ENCODE data around the gene ATP2B2.

ATP2B2 gene

DNA sequence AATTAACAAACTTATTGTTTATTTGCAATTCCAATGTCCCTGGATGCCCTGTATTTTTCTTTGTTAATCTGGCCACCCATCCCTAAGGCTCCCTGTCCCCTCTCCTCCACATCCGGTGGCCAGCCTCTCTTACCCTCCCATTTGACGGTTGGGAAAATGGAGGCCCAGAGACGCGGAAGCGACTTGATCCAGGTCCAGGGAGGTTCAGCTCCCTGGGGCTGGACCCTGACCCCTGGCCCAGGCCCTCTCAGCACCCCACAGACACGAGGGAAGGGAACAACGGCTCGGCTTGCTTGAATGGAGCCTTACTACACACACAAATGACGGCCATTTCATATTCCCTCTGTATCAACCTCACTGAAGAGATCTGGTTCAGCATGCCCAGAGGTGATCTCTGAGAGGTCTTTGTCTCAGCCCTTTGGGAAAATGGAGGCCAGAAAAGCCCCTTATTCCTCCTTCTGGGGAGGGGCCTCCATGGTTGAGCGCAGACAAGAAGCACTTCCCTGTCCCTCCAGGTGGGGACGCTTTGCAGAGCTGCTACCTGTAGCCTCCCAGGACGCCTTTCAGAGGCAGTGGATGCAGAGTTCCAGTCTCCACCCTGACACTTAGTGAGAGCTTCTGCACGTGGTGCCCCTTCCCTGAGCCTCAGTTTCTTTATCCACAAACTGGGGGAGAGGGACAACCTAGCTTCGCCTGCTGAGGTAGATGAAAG lies 82.1 kb downstream of the ATP2B2 start:
- DNase-seq = no peak

DNA sequence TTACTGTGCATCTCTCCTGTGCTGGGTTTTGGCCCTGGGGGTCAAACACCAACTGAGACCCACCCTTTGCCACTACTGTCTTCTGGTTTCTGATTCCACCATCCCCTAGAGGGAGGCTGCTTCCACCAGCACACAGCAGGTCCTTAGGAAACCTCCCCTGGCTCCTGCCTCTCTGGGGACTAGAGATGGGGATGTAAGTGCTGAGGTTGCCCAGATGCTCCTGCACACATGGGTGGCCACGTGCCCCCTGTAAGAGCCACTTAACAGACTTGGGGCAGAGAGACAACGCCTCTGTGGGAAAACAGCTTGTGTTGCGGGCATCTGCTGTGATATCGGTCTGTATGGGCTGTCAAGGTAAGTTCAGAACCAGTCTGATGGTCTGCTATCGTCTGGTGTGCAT lies 83.4 kb downstream of the ATP2B2 start:
- no peak for DNase-seq

DNA sequence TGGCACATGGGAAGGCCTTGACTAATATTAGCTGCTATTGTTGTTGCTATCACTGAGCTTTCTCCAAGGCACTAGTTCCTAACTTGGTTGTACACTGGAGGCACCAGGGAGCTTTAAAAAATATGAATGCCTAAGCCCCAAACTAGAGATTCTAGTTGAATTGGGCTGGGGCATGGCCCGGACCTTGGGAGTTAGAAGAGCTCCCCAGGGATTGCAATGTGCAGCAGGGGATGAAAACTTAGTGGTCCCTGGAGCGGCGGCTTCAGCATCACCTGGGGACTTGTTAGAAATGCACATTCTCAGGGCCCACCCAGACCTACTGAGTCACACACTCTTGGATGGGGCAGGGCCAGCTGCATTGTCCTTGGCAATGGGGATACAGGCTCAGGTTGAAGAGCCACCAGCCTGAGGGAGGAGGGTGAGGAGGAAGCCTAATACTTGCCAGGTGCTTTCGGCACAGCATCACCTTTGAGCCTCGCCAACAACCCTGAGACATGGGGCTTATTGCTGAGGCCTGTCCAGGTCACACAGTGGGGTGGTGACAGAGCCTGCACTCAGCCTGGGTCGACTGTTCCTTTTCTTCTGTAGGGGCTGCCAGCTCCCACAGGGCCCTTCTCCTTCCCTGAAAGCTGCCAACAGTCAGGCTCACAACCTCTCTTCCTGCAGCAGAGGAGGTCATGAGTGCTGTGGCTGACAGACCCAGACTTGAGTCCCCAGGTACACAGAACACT lies 84.5 kb downstream of the ATP2B2 start:
- no peak for DNase-seq

DNA sequence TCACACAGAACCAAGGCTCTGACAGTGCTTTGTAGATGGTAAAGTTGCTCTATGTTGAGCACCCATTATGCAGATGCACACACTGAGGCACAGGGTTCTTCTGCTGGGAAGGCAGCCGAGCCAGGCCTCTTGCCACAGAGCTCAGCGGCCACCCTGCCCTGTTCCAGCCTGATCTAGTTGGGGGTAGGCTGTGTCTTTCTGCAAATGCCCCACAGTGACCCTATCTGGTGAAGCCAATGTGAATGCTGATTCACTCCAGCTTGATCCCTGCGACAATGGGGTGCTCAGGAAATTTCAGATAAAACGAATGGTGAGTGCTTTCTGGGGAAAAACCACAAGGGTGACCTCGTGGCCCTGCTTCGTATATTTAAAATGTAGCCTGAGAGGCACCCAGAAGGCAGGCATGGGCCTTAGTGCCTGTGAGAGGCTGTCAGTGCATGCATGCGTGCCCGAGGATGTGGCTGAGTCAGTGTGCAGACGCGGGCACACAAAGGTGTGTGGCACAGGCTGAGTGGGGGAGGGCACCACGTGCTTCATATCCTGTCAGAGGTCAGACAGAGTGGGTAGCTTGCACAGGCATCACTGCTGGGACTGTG lies 85.7 kb downstream of the ATP2B2 start:
- no peak for DNase-seq

DNA sequence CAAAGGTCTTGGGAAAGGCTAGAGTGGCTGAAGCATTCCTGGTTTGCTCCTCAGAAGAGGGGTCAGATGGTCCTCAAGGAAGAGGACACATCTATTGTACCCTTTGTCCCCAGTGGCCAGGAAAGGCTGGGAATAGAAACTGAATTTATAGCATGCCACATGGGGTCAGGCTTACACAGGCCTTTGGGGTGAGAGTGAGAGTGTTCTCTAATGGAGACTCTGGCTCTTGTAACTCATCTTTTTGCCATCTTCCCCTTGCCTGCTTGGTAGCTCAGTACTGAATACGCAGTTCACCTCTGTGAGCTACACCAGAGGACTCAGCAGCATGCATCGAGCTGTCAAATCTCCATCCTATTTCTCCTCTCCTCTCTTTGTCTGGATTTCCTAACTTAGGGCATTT lies 87.5 kb downstream of the ATP2B2 start:
- no peak for DNase-seq

DNA sequence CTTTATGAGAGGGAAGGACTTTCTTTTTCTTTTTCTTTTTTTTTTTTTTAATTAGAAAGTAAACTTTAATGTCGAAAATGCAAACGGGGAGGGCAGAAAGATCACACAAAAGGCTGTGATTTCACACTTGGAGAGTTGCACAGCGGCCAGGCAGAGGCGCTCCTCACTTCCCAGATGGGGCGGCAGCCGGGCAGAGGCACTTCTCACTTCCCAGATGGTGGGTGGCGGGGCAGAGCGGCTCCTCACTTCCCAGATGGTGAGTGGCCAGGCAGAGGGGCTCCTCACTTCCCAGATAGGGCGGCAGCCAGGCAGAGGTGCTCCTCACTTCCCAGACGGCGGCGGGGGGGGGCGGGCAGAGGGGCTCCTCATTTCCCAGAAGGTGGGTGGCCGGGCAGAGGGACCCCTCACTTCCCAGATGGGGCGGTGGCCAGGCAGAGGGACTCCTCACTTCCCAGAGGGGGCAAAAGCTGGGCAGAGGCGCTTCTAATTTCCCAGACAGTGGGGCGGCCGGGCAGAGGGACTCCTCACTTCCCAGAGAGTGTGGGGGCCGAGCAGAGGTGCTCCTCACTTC lies 88.6 kb downstream of the ATP2B2 start:
- DNase-seq = no peak

DNA sequence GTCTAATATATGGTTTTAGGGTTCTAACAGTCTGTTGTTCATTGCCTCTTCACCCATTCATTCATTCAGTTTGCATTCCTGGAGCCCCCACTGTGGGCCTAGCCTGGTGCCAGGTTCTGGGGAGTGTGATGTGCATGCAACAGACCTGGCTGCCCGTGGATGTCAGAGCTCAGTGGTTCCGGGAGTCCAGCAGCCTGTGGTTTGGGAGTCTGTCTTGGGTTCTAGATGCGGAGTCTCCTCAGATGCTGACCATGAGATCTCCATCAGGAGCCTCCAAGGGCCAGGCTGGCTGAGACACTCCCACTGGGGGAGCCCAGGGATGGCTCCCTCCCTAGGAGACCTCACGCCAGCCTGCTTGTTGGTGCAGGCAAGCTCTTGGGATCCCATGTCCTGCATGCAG lies 92.3 kb downstream of the ATP2B2 start:
- no peak for DNase-seq

DNA sequence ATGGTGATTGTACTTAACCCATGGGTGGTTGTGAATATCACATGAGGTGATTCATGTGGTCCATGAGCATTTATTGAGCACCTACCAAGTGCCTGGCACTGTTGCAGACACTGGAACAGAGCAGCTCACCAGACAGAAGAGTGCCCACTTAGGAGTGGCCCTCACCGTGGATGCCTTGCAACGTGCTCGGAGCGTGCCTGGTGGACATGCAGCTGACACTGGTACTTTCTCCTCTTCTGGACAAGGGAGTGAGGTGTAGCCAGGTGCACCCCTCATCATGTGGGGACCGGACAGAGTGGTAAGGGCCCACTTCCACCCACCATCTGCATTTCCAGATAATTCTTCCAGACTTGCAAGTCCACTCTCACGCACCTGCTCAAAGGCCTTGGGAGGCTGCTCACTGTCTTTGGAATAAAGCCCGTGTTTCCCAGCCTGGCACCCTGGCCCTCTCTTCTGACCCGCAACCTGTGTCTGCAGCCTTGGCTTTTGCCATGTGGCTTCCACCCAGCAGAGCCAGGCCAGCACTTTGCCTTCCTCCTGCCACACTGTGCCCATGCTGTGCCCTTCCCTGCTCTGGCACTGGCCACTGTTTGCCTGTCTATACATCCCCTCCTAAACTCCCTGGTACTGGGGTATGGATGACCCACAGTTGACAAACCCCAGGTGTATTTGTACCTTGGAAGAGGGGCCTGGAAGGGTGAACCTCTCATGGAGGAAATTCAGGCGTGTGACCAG lies 93.6 kb downstream of the ATP2B2 start:
- DNase-seq = no peak

DNA sequence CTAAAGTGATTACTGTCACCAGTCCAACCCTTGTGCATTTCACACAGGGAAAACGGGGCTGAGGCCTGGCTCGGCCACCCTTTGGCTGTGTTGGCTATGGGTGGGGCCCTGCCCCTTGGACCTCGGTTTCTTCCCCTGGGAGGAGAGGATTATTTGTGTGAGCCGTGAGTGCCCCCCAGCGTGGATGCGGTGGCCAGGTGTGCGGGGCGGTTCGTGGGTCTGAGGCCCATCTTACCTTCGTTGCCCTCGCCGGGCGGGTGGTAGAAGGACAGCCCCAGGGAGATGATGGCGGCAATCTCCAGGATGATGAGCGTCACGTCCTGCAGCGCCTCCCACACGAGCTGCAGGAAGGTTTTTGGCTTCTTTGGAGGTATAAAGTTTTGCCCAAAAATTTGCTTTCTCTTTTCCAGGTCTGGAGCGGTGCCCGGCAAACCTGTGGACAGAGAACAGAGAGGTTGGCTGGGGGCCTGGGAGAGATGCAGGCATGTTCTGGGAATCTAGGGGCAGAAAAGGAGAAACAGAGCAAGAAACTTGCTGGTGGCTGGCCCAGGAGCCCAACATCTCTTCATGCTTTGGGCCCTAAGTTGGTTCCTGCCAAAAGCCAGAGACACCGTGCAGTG lies 94.9 kb downstream of the ATP2B2 start:
- DNase-seq = no peak

DNA sequence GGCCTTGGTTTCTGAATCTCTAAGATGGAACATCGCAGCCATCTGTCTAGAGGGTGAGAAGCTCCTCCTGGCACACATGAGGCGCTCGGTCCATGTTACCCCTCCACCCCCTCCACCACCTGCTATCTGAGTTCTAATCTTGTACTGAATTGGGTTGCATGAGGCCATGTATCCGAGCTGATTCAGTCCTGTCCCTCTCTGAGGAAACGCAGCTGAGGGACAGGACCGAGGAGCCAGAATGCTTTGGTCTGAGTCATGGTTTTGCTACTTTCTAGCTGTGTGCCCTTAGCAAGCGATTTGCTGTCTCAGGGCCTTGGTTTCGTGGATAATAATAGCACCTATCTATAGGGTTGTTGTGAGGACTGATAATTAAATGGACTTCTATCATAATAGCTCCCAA lies 96.7 kb downstream of the ATP2B2 start:
- no peak for DNase-seq

DNA sequence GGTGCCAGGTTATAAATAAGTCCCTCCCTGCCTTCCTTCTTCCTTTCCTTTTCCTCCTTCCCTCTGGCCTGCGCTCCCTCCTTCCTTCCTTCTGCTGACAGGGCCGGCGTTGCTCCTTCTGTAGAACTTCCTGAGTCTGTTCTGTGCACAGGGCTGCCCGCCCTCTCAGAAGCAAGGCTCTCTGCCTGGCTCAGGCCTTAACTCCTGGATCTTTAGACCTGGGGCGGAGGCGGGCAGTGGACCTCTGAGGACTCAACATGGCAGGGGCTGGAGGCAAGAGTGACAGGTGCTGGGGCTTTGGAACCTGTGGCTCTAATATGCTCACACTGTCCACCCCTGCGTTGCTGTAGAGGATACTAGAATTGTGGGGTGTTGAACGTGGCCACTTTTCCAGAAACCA lies 98.0 kb downstream of the ATP2B2 start:
- DNase-seq = no peak

DNA sequence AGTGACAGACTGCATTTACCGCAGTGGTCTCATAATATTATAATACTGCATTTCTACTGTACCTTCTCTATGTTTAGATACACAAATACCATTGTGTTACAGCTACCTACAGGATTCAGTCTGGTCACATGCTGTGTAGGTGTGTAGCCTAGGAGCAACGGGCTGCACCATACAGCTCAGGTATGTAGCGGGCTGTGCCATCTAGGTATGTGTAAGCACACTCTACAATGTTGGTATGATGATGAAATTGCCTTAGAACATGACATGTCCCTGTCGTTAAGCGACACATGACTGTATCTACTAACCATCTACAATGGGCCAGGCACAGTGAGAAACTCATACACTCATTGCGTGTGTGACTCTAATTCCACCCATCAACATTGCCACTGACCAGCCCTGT lies 99.0 kb downstream of the ATP2B2 start:
- DNase-seq = no peak

DNA sequence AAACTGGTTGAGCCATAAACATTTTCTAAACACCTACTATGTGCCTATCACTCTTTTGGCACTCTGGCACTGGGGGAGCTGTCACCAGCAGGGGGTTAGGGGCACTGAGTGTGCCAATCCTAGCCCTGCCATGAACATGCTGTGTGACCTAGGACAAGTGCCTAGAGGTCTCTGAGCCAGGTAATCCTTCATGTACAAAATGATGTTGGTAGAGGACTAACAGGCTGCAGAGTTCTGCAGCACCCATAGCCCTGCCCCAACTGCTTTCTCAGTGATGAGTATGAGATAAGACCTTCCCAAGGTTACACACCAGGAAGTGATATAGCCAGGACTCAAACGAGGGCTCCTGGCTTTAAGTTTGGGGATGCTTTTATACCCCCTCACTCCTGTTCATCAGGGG lies 99.6 kb downstream of the ATP2B2 start:
- no peak for DNase-seq

DNA sequence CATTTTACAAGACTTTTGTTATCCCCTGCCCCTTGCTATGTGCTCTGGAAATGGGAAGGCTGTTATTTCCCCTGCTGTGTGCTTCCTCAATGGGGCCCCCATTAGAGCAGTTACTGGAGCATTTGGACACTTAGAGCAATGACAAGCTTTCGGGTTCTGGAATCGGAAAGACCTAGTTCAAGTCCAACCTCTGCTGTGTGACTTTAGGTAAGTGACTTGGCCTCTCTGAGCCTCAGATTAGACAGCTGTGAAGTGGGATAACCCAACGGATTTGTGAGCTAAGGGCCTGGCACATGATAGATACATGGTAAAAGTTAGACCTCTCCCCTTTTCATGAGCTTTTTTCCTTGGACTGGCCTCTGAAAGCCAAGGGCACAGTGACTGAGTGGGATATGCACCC lies 100.5 kb downstream of the ATP2B2 start:
- DNase-seq = no peak

DNA sequence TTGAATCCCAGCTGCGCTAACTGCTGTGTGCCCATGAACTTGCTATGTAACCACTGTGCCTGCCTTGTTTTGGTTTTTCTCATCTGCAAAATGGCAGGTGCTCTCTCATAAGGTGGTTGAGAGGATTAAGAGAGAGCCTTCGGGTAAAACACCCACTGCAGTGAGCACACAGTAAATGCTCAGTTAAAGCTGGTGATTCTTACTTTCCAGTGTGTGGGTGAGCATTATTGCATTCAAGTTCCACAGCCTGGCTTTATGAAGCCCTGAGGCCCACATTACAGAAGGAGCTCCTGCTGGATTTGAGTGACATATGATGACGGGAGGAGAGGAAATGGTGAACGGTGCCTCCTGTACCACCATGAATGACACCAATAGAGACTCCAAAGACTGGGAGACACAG lies 101.0 kb downstream of the ATP2B2 start:
- DNase-seq = no peak

DNA sequence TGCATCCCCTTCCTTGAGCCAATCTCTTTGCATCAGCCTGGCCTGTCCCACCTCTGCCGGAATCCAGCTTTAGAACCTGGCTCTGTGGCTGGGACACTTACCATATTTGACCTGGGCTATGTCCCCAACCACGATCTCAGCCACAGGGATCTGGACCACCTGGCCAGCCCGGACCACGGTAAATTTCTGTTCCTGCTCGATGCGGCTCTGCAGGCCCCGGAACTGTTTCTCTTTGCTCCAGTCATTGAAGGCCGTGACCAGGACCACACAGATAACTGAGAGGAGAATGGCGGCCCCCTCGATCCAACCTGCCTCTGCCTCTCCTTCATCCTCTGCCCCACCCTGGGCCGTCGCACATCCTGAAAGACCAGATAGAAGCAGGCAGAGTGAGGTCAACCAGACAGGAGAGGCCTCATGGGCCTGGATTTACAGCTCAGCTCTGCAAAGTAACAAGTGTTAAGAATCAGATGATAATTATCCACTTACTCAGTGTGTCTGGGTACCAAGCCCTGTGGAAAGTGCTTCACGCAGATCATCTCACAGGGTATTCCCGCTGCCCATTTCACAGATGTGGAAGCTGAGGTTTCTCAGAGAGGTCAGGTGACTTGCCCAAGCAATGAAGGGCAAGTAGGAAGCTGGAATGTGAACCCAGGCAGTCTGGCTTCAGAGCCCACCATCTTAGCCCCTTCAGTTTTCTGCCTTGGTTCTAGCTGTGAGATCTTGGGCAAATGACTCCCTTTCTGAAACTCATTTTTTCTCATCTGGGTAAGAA lies 103.2 kb downstream of the ATP2B2 start:
- no peak for DNase-seq

DNA sequence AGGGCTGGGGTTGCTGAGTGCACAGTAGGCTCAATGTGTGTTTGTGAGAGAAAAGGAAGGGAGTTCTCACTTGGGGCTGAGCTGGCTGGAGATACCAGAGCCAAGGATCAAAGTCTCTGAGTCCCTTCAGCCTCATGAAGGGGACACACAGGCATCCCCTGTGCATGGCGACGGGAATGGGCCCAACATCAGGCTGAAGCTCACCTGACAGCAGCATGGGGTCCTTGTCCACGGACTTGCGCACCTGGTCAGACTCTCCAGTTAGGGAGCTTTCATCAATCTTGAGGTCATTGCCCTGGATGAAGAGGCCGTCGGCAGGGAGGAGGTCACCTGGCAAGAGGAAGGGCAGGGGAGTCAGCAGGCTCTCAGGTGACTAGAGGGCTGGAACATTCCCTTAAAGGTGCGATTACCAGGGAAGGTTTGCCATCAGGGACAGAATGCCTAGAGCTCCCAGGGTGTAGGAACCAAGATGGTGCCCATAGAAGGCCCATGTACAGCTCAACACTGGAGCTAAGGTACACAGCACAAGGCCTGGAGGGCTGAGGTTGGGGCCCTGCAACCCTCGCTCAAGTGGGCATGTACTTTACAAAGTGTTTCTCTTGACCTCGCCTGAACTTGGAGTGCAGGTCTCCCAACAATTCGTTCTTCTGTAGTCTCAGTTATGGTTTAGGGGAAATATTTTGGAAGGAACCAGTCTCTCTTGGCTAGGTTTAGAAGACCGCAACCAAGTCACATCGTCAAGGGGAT lies 104.5 kb downstream of the ATP2B2 start:
- DNase-seq = no peak

DNA sequence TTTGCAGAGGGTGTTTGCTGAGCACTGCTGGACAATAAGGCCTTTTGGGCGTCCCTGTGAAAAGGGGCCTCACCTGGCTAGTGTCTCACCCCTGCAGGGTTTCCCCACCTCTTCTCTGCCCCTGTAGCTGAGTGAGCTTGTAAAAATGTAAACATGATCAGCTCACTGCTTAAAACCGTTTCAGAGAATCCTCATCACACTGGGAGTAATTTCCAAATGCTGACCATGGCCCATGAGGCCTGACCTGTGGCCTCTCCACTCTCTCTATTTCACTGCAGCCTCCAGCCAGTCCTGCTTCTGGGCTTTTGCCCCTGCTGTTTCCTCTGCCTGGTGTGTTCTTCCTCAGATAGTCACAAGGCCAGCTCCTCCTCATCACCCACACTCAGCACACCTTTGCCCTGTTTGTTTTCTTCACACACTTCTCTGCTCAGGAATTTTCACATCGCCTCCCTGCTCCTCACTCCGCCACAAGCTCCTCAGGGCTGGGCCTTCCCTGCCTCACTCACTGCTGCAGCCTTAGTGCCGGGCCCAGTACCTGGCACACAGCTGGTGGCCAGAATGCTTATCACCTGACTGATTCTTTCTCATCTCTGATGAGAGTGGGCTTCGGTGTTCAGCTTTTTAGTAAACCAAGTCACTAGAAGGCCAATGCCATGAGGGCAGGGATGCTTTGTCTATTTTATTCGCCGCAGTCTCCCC lies 105.2 kb downstream of the ATP2B2 start:
- DNase-seq = no peak

DNA sequence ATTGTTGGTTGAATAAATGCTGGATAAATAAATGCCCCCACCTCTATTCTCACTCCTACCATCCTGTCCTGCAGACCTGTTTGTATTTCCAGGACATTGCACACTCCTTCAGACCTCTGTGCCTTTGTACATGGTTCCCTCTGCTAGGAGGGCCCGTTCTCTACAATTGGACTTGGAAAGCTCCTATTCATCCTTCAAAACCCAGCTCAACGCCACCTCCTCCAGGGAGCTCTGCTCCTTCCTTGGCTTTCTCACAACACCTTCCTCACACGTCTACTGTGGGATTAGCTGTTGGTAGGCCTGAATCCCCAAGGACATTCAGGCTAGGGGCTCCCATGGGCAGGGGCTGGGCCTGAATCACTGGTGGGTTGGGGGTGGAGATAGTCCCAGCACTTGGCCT lies 105.8 kb downstream of the ATP2B2 start:
- no peak for DNase-seq

DNA sequence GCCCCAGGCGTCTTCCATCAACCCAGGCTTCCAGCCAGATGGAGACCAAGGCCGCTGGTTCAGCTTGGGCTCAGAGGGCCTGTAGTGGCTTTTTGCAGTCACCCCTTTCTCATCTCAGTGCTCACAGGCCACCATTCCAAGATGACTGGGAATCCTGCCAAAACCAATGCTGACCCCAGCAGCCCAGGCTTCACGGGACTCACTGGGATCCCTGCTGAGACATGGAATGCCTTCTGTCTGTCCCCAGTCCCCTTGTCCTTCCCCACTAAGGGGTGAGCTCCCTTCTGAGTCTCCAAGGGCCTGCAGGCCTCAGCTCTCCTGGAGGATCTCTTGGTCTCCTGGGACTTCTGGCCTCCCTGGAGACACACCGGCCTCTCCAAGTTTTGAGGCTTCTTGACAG lies 107.0 kb downstream of the ATP2B2 start:
- no peak for DNase-seq

DNA sequence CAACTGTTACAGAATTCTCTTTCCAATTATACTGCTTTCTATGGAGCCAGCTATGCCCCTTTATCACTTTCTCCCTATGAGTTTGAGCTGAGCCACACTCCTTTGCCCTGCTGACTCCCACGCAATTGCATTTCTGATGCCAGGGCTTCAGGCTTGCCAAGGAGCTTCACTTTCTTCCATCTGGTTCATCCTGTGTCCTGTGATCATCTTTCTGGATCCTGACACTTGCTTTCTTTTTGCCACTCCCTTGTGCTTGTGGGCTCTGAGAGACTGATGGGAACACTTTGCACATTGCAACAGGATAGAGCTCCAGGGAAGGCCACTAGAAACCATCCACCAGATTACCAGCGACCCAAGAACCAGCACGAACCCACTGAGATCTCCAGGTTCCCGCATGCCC lies 107.5 kb downstream of the ATP2B2 start:
- DNase-seq = no peak

All from right hindlimb (tissue), 1 donor.